Loucy (cell line): ENCODE measurements around the gene CCDC69.

Experiments
- CTCF ChIP-seq: fragments of 200-600 bp; sonication (generic); conservative IDR thresholded peaks from 2 replicates; pipeline ENCODE4 v1.5.1; 2014; ENCODE audit warnings: mild to moderate bottlenecking, antibody characterized with exemption, low read length
- EZH2phosphoT487 ChIP-seq: fragments of 200-600 bp; IDR thresholded peaks from 2 replicates; pipeline ENCODE4 v1.6.1; 2018; ENCODE audit warnings: antibody characterized with exemption, mild to moderate bottlenecking, moderate library complexity, borderline replicate concordance

- TF ChIP-seq CTCF (no peak), EZH2phosphoT487 (no peak)
Observed at GRCh38 chr5:151167022-151167421, 56.9 kb downstream of the CCDC69 start.
